GM13976 (cell line): ENCODE data around the gene ZMYM4.

Experiments used
- DNase-seq: peaks from one replicate; pipeline ENCODE4 v3.0.0; 2012; ENCODE audit warnings: low spot score
- CTCF ChIP-seq: IDR thresholded peaks from 2 replicates; pipeline ENCODE4 v1.5.1; 2012; ENCODE audit warnings: borderline replicate concordance, mild to moderate bottlenecking; ENCODE audit not compliant: insufficient read depth; ENCODE audit errors: extremely low read depth, missing control alignments, control extremely low read depth
- in situ Hi-C: fragments of 300-500 bp; cut with MboI; formaldehyde crosslinking; loops from one replicate; pipeline ENCODE4 v1.12.0; 2022; ENCODE audit warnings: low sequenced_read_pairs, mixed read lengths, inconsistent platforms; ENCODE audit not compliant: unreplicated experiment

ZMYM4 gene

GRCh38 chr1:35406103-35406502 lies 137.6 kb downstream of the ZMYM4 start:
- no peak for TF ChIP-seq CTCF
- no peak for DNase-seq
- in situ Hi-C loops = no loop called here

DNA sequence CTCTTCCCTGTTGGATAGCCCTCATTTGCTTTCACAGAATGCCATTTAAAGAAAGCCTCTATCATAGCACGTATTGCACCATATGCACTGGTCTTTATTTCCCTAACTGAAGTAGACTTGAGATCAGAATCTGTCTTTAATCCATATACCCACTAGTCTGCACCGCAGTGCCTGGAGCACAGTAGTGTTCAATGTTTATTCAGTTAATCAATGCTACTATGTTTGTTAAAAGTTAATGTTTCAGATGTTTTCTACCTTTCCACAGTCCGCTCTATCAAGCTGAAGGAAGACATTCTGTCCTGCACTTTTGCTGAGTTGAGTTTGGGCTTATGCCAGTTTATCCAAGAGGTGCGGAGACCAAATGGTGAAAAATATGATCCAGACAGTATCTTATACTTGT lies 139.2 kb downstream of the ZMYM4 start:
- no peak for TF ChIP-seq CTCF
- in situ Hi-C loops = no loop called here
- DNase-seq = no peak

DNA sequence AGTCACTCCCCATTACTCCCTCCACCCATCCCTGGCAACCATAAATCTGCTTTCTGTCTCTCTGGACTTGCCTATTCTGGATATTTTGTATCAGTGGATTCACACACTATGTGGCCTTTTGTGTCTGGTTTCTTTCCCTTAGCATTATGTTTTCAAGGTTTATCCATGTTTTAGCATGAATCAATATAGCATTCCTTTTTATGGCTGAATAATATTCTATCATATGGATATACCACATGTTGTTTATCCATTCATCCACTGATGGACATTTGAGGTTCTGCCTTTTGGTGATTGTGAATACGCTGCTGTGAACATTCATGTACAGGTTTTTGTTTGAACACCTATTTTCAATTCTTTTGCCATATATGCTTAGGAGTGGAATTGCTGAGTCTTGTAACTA lies 140.4 kb downstream of the ZMYM4 start:
- TF ChIP-seq CTCF = no peak
- in situ Hi-C loops = no loop called here
- DNase-seq = no peak

DNA sequence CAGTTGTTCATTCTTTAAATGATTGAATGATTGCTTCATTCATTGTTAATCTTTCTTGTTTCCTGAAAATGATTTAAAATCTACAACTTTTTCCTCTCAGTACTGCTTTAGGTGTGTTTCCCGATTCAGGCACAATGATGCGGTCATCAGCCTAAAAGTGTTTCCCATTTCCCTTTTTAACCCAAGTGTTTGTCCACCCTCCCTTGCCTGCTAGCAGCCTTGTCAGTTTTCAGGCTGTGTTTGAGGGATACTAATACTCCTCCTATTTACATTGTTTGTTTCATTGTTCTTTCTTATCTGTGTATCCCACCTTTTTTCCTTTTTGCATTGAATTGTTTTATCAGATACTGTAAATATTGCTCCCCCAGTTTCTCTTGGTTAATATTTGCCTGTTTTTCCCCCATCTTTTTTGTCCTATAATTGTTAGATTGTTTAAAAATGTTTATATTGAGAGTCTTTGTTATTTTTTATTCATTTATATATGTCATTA lies 157.6 kb downstream of the ZMYM4 start:
- no peak for DNase-seq
- no peak for TF ChIP-seq CTCF
- in situ Hi-C loops = no loop called here

DNA sequence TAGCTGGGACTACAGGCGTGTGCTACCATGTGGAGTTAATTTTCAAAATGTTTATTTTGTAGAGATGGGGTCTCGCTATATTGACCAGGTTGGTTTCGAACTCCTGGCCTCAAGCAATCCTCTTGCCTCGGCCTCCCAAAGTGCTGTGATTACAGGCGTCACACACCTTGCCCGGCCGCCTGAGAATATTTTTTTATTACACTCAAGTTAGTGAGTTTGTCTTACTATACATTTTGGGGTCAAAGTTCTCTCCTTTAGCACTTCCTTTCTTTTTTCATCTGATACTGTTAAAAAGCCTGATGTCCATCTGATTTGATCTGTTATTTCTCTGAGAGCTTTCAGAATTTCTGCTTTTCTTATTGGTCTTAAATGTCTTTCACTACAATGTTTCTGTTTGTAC lies 159.9 kb downstream of the ZMYM4 start:
- TF ChIP-seq CTCF = no peak
- in situ Hi-C loops = no loop called here
- no peak for DNase-seq

- no peak for DNase-seq
- in situ Hi-C loops = no loop called here
- no peak for TF ChIP-seq CTCF
Measured at GRCh38 chr1:35430762-35431161, 162.3 kb downstream of the ZMYM4 start.

DNA sequence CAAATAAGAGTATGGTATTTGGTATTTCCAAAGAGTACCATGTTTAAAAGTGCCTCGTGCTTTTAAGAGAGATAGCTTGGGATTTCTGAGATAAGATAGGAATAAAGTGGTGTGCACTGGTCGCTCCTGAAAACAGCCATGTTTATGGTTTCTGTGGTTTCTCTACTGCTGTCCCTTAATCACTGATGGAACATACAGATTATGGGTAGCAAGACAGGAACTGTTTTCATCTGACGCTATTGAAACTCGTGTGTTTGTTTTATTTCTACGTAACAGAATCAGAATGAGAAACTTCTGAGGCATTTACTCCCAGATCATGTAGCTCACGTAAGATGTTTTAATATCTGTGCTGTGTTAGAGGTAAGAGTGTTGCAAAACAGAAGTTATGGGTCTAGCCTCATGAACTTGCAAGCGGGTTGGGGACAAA lies 162.7 kb downstream of the ZMYM4 start:
- no peak for TF ChIP-seq CTCF
- DNase-seq = no peak
- in situ Hi-C loops = no loop called here
